ENCODE results near the gene MGAT4A.
"Not testable (repeated sequence)": the region's sequence is repeated elsewhere in the genome, so short reads cannot be mapped to it uniquely, and the experiment has no call there.

Gene MGAT4A

GRCh38 chr2:98607741-98608115, 123.2 kb downstream of the MGAT4A start:
- no peak for FAIRE-seq
- DNase-seq (ENCODE audit: insufficient read length, low spot score) = no peak
- TF ChIP-seq CTCF (IDR thresholded peaks at IDR 0.05; ENCODE audit: insufficient read depth, missing control alignments) = no peak

GRCh38 chr2:98607104-98607503, 123.8 kb downstream of the MGAT4A start:
- DNase-seq (ENCODE audit: insufficient read length, low spot score) (no peak), FAIRE-seq (no peak)
- TF ChIP-seq CTCF (IDR thresholded peaks at IDR 0.05; ENCODE audit: insufficient read depth, missing control alignments) = no peak

- FAIRE-seq (no peak), DNase-seq (ENCODE audit: insufficient read length, low spot score) (no peak)
- TF ChIP-seq CTCF (IDR thresholded peaks at IDR 0.05; ENCODE audit: insufficient read depth, missing control alignments) = no peak
Measured at GRCh38 chr2:98606431-98606830, 124.5 kb downstream of the MGAT4A start.

- TF ChIP-seq CTCF (IDR thresholded peaks at IDR 0.05; ENCODE audit: insufficient read depth, missing control alignments) = no peak
- FAIRE-seq (no peak), DNase-seq (ENCODE audit: insufficient read length, low spot score) (no peak)
Measured at GRCh38 chr2:98605076-98605475, 125.9 kb downstream of the MGAT4A start.

- DNase-seq (ENCODE audit: insufficient read length, low spot score) (no peak), FAIRE-seq (no peak)
- no peak for TF ChIP-seq CTCF (IDR thresholded peaks at IDR 0.05; ENCODE audit: insufficient read depth, missing control alignments)
Measured at GRCh38 chr2:98604547-98604946, 126.4 kb downstream of the MGAT4A start.

- DNase-seq (ENCODE audit: insufficient read length, low spot score) = no peak
- TF ChIP-seq CTCF (IDR thresholded peaks at IDR 0.05; ENCODE audit: insufficient read depth, missing control alignments) = peak; percentile 52
- FAIRE-seq = no peak
Measured at GRCh38 chr2:98601532-98602132, 129.3 kb downstream of the MGAT4A start.

- FAIRE-seq (no peak), DNase-seq (ENCODE audit: insufficient read length, low spot score) (no peak)
- no peak for TF ChIP-seq CTCF (IDR thresholded peaks at IDR 0.05; ENCODE audit: insufficient read depth, missing control alignments)
Measured at GRCh38 chr2:98598781-98599428, 132.0 kb downstream of the MGAT4A start.

- not testable (repeated sequence) for DNase-seq (ENCODE audit: insufficient read length, low spot score); FAIRE-seq
Measured at GRCh38 chr2:98594665-98595064, 136.3 kb downstream of the MGAT4A start.
